GM12892 (cell line): ENCODE results near the gene SMIM22.

Experiments
- POLR2A ChIP-seq: IDR thresholded peaks from 2 replicates; pipeline ENCODE4 v1.6.1; 2011; ENCODE audit warnings: low read depth, low read length, control low read depth
- POLR2AphosphoS5 ChIP-seq: IDR thresholded peaks from 2 replicates; pipeline ENCODE4 v1.6.1; 2011; ENCODE audit warnings: low read depth, low read length, control low read depth

DNA sequence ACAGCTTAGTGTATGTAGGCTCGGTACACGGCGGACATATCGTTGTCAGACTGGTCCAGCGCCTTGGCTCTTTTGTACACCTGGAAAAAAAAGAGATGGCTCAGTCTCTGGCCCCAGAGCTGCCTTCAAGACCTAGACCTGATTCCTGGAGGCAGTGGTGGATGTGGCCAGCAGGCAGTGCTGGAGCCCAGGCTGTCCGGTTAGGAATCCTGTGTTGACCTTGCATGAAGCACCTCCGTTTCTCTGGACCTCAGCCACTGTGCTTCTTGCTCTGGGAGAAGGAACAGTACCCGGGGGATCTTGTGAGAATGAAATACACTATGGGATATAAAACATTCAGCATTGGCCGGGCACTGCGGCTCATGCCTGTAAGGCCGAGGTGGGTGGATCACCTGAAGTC, 10.1 kb downstream of the SMIM22 start:
- TF ChIP-seq POLR2AphosphoS5 (no peak), POLR2A (no peak)
